Suppressor macrophage (primary cell): ENCODE results near the gene ERP44.
"Not testable (repeated sequence)": the region's sequence is repeated elsewhere in the genome, so short reads cannot be mapped to it uniquely, and the experiment has no call there.

ENCODE experiments used
- DNase-seq, 4 experiments: peaks; one replicate each; pipeline ENCODE4 v3.0.0-alpha.2; 2020 to 2022

The ERP44 gene

DNA sequence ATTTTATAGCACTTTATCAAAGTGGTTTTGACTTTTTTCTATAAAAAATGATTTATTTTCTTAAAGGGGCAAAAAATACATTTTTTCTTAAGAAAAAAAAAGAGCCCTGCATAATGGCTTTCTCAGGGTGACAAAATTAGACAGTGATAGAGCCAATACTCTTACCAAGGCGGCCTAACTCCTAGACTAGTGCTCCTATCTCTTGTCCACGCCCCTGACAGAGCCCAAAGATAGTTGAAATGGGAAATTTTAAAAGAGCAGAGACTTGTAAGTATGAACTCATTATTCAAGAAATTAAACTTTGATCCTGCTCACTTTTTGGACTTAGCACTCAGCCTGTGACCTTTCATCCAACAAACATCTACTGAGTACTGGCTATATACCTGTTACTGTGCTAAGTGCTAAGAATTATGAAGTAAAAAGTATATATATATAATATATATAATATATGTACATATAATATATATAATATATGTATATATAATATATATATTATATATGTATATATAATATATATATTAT is 1.4 kb upstream of the ERP44 start:
- no peak for DNase-seq

- peak in 3 of 4 experiments; percentile 19 to 32 (median 25) for DNase-seq
These were observed 882 bp upstream of the ERP44 start for GRCh38 chr9:100099722-100100042.

DNA sequence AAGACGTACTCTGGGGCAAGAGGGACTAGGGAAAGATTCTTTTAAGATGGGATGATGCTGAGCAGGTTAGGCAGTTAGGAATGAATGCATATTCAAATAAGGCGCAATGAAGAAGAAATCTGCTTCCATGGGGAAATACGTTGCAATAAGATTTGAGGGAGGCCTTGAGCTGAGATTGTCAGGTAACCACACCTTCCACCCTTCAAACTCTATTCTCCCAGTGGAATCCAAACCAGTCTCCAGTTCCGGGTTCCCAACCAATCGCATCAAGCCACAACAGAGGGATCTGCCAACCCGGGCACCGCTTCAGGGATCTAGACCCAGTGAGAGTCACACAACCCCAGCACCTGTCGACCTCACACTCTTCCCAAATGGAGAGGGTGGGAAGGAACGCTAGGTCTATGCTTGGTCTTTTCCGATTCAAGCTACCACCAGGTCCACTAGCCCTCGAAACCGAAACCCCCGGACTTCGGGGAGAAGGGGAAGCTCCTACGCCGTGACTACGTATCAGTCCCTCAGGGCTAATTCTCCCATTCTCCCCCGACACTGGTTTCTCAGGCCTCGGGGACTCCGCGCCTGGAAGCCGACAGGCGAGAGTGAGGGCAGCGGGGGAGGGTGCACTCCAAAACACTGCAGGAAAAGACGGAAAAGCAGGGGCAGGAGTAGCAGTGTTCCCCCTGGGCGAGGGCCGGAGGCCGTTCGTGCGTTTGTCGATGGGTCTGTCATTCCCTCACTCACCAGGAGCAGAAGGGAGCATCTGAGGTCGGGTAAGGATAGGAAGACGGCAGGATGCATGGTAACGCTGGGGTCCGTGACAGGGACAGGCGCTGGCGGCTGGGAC is 534 bp downstream of the ERP44 start:
- DNase-seq, result peak; percentile 67 to 79 (median 74)

GRCh38 chr9:100096378-100096916 is 2.4 kb downstream of the ERP44 start:
- no peak for DNase-seq

DNA sequence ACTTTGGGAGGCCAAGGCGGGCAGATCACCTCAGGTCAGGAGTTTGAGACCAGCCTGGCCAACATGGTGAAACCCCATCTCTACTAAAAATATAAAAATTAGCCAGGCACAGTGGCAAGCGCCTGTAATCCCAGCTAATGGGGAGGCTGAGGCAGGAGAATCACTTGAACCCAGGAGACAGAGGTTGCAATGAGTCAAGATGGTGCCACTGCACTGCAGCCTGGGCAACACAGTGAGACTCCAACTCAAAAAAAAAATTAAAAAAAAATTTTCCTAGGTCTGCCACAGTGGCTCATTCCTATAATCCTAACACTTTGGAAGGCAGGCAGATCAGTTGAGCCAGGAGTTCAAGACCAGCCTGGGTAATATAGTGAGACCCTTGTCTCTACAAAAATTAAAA is 4.4 kb downstream of the ERP44 start:
- not testable (repeated sequence) for DNase-seq

- DNase-seq, result no peak
These were observed 6.7 kb downstream of the ERP44 start for GRCh38 chr9:100092066-100092465.

- no peak for DNase-seq
These were observed 7.2 kb downstream of the ERP44 start for GRCh38 chr9:100091650-100092049.

DNA sequence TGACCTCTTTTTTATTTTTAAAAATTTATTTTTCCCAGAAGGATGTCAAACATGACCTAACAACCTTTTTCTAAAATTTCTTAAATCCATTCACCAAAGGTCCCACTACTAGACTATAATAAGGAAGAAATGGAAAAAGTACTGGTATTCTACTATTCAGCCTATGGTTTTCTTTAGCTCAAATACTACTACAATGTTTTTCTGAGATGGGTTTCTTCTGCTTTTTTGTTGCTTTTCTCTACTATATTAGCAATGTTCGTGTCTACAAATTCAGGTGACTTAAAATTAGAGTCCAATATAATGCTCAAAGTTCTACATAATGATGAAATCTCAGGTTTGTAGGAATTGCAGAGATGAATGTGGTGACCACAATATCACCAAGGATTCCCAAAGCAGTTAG is 7.9 kb downstream of the ERP44 start:
- no peak for DNase-seq

GRCh38 chr9:100088202-100088601 is 10.6 kb downstream of the ERP44 start:
- DNase-seq, result no peak

- DNase-seq, result no peak
These were observed 11.6 kb downstream of the ERP44 start for GRCh38 chr9:100087218-100087617.

GRCh38 chr9:100086097-100086635 is 12.6 kb downstream of the ERP44 start:
- DNase-seq, result no peak

DNA sequence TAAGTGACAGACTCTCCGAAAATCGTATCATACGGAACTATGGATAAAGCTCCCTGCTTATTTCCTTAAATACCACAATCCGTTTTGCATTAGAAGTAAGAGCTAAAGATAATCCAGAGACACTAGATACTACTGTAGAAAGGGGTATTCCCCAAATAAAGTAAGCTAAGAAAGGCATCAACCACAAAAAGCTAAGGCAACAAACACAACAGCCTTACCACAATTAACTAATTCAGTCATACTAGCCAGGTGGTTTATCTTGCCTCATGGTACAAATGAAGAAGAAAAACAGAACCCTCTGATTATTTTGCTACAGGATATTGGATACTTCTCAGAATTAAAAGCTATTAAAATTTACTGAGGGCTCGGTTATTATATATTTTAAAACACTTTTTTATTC is 14.1 kb downstream of the ERP44 start:
- no peak for DNase-seq

- DNase-seq, result no peak
These were observed 14.7 kb downstream of the ERP44 start for GRCh38 chr9:100084128-100084453.

DNA sequence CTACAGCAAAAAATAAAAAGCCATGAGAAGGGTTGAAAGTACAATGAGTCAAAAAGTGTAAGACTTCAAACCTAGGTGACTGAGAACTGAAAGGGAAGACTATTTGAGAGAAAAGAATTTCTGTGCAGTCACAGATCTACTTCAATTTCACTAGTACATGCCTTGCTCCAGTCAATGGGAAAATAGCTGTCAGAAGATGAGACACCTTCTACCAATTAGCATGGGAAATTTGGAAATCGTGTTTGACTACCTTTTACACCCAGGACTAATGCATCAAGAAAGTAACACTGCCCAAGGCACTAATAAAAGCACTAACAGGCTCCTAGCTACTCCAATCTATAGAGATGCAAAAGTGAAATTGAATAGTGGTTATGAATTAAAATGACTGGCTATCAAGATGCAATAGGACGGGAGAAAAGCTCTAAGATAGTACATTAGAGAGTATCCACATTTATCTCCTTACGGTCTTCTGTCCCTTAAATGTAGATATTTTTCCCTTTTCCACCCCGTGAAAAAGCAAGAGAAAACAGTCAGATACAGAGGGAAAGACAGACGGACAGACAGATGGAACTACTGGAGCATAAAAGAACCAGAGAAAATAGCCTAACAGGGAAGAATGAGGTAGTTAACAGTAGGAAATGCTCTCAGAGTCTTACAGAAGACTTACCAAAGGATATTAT is 15.2 kb downstream of the ERP44 start:
- no peak for DNase-seq

- no peak for DNase-seq
These were observed 16.0 kb downstream of the ERP44 start for GRCh38 chr9:100082782-100083181.

- DNase-seq, result not testable (repeated sequence)
These were observed 22.5 kb downstream of the ERP44 start for GRCh38 chr9:100076256-100076655.

- no peak for DNase-seq
These were observed 23.8 kb downstream of the ERP44 start for GRCh38 chr9:100074989-100075388.

GRCh38 chr9:100074093-100074492 is 24.7 kb downstream of the ERP44 start:
- no peak for DNase-seq

GRCh38 chr9:100072805-100073204 is 26.0 kb downstream of the ERP44 start:
- DNase-seq, result no peak

DNA sequence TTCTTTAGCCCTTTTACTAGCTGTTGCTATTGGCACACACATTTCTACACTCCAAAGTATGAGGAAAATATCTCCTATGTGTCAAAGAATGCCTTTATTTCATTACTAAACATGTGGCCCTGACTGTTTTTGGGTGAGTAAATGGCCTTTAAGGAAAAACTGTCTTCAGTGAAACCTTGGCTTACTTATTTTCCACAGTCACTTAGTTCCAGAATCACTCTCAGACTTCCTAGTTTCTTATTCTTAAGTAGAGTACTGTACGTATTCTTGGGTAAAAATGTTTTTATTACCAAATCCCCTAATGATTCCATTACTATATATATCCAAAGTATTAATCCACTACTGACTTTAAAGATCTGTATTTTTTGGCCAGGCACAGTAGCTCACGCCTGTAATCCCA is 27.5 kb downstream of the ERP44 start:
- no peak for DNase-seq

GRCh38 chr9:100070104-100071041 is 28.4 kb downstream of the ERP44 start:
- no peak for DNase-seq

DNA sequence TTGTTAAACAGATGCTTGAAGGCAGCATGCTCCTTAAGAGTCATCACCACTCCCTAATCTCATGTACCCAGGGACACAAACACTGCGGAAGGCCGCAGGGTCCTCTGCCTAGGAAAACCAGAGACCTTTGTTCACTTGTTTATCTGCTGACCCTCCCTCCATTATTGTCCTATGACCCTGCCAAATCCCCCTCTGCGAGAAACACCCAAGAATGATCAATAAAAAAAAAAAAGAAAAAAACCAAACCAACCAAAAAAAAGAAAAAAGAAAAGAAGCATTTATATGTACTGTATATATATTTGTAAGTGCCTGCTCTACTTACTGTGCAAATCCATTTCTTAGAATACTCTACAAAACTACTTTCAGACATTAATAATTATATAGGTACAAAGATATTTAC is 29.7 kb downstream of the ERP44 start:
- not testable (repeated sequence) for DNase-seq
